HG03103 (cell line): ENCODE results near the gene KLHL36.
"Not testable (repeated sequence)": the region's sequence is repeated elsewhere in the genome, so short reads cannot be mapped to it uniquely, and the experiment has no call there.

Experiments
- ATAC-seq: cut with Tn5 transposase; IDR thresholded peaks from one replicate; pipeline ENCODE4 v1.9.1; 2021; ENCODE audit warnings: low read depth; ENCODE audit not compliant: unreplicated experiment

The KLHL36 gene

DNA sequence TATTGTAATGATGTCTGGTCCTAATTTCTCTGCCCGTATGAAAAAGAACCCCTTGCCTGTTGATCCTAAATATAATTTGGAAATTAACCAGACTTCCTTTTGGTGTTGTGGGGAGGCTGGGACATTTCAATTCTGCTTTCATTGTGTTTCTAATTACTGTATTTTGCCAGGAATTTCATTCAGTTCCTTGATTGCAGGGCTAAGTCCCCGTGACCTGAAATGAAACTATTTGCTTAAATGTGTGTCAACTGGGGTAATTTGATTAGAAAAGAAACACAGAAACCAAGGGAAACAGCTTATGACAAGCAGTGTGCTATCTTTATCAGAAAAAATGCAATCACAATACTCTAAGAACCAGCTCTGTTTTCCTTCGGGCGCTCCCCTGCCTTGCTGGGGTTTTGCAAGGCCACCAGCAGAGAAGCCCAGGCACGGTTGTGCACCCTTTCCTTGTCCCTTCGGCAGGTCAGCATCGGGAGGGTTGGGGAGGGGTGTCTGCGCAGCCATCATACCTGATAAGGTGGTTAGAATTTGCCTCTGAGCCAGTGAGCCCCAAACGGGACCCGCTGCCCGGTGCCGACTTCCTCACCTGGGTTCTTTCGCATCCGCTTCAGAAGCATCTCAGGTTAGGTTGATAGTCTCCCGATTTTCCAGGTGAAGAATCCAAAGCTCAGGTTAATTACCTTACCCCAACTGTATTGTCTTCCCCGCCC is 19.4 kb downstream of the KLHL36 start:
- ATAC-seq = no peak

DNA sequence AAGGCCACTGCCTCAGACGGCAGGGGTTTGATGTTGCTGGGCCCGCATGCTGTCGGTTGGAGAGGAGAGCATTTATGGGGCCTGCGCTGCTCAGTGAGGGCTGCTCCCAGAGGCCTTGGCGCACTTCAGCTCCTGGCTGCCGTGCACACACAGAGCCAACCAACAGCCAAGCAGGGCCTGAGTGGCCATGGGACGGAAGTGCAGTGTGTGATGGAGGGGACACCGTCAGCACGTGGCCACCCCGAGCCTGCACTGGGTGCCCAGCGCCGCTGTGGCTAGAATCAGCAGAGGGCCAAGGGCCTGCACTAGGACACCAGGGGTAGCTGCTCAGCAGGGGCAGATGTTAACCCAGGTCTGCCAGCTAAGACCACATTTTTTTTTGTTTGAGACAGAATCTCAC is 21.8 kb downstream of the KLHL36 start:
- ATAC-seq = no peak

- ATAC-seq = no peak
Measured at GRCh38 chr16:84672276-84673202, 24.2 kb downstream of the KLHL36 start.

DNA sequence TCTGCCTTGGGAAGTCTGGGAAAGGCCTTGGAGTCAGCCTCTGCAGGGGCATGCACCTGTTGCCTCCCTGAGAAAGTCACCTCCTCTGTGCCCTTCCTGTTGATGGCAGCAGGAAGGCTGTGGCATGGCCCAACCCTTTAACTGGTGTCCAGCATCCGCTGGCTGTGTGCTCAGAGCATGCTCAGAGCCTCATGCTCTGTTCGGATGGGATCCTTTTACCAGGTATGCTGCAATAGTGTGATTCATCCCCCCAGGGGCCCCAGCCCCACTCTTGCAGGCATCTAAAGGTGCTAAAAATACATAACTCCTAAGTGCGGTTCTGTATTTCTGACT is 24.9 kb downstream of the KLHL36 start:
- ATAC-seq = no peak

DNA sequence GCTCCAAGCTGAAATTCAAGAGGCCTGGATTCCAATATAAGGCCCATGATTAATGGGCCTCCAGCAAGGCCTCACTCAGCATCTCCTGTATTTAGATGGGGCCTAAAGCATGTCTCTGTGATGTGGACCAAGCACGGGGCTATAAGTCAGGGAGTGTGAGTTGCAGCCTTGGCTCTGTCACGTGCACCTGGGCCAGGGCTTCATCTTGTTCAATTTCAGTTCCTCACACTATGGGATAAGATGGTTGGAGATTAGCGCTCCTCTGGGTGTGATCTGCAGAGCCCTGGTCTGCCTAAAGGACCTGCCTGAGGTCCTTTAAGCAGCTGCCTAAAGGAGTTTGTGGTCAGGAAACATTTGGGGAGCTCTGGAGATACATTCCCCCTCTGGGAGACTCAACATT is 25.2 kb downstream of the KLHL36 start:
- no peak for ATAC-seq

DNA sequence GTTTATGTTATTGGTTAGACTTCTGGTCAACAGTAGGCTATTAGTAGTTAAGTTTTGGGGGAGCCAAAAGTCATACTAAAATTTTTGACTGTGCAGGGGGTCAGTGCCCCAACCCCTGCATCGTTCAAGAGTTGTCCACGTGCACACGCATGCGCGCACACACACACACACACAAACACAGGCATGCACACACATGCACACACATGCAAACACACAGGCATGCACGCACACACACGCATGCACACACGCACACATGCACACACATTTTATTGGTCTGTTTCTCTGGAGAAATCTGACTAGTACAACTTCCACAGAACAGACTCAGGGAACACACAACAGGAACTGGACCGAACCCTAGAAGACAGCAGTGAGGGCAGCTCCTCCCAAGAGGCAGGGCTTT is 27.1 kb downstream of the KLHL36 start:
- ATAC-seq = no peak

DNA sequence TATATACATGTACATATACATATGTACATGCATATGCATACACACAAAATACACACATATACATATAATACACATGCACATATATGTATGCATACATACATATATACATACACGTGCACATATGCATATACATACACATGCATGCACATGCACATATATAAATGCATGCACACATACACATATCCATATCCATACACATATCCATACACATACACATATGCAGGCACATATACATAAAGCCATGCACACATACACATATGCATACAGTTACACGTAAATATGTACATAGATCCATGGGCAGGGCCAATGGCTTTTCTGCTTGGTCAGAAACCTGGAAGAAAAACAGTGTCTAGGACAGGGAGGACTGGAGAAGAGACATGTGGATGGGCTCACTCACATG is 27.6 kb downstream of the KLHL36 start:
- ATAC-seq = no peak

DNA sequence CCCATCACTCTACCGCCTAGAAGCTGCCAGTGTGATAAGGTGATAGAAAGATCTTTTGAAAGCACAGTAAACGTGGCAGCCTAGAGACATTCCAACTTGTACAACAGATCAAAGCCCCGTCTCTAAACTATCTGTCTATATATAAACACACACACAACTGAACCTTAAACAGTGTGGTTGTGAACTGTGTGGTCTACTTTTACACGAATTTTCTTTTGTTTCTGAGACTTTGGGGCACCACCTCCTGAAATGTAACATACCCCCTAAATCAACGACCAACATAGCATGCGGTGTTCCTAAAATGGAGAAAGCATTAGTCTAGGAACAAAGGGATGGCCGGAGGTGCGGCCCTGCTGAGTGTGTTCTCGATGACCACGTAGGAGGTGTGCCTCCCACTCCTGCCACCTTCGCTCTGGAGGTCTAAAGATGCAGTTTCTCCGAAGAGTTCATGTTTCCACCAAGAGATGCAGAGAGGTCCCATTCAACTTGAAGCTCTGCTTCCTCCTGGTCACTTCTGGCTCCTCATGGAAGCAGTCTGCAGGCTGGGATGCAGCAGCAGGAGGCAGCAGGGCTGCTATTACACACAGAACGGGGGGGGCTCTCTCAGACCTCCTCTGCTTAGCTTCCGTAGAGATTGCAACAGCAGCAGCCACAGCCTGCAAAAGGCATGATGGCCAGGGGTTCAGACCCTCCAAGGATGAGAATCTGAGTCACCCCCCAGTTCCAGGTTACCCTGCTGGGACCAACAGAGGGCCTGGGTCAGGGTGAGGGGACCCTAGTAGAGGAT is 28.9 kb downstream of the KLHL36 start:
- no peak for ATAC-seq

DNA sequence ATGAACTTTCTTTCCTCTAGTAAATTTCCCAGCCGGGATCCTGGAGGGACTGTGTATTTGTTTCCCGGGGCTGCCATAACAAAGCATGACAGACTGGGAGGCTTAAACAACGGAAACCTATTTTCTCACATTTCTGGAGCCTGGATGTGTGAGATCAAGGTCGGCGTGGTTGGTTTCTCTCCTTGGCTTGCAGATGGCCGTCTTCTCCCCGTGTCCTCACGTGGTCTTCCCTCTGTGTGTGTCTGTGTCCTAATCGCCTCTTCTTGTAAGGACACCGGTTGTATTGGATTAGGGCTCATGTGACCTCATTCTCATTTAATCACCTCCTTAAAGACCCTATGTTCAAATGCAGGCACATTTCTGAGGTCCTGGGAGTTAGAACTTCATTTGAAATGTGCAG is 29.5 kb downstream of the KLHL36 start:
- ATAC-seq = no peak

DNA sequence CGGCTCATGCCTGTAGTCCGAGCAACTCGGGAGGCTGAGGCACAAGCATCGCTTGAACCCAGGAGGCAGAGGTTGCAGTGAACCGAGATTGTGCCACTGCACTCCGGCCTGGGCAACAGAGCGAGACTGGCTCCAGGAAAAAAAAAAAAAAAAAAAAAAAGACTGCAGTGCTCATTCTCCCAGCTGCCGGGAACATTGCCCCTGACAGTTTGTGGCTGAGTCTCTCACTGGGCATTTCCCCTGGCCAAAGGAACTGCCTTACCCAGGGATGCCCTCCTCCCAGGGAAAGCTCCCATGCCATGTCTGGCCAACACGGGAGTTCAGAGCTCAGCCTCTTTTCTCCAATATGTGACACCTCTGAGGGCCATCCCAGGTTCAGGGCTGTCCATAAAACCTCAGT is 30.2 kb downstream of the KLHL36 start:
- no peak for ATAC-seq

GRCh38 chr16:84680165-84680842 is 32.0 kb downstream of the KLHL36 start:
- ATAC-seq = no peak

DNA sequence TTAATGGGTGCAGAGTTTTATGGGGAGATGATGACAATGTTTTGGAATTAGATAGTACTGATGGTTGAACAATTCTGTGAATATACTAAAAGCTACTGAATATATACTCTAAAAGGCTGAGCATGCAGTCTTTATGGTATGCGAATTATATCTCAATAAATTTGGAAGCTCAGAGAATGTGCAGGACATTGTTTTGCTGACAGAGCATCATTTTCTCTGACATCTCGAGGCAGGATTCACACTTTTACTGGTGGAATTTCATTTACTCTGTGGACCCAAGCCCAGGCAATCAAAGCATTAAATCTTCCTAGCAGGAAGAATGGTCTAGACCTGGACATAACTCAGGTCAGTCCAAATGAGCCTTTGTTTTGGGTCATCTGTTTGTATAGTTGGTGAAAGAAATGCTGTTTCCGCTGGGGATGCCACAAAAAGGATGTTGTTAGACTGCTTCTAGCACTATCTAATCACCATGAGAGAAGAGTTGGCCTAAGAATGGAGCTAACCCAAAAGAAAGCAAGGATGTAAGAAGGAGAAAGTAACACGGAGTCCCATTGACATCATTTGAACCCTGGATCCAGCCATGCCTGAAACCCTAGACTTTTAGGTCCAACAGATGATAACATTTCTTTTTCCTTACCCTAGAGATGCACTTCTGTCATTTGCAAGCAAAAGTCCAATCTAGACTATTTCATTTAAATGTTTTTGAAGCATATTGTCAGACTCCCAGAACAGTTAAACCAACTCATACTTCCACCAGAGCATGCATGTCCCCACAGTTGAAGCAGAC is 32.7 kb downstream of the KLHL36 start:
- ATAC-seq = no peak

GRCh38 chr16:84683691-84684591 is 35.6 kb downstream of the KLHL36 start:
- no peak for ATAC-seq

GRCh38 chr16:84684592-84684965 is 36.3 kb downstream of the KLHL36 start:
- no peak for ATAC-seq

- ATAC-seq = no peak
Measured at GRCh38 chr16:84685210-84685609, 36.9 kb downstream of the KLHL36 start.

- ATAC-seq = no peak
Measured at GRCh38 chr16:84686707-84687298, 38.5 kb downstream of the KLHL36 start.

GRCh38 chr16:84687715-84688114 is 39.4 kb downstream of the KLHL36 start:
- no peak for ATAC-seq

DNA sequence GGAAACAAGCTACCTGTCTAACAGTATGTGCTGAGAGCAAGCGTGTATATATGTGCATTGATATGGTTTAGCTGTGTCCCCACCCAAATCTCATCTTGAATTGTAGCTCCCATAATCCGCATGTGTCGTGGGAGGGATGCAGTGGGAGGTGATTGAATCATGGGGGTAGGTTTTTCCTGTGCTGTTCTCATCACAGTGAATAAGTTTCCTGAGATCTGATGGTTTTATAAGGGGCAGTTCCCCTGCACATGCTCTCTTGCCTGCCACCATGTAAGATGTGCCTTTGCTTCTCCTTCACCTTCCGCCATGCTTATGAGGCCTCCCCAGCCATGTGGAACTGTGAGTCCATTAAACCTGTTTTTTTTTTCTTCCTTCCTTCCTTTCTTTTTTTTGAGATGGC is 39.9 kb downstream of the KLHL36 start:
- not testable (repeated sequence) for ATAC-seq

GRCh38 chr16:84689111-84689510 is 40.8 kb downstream of the KLHL36 start:
- ATAC-seq = no peak
